NCI-H146 (cell line): ENCODE measurements around the gene MTA1.

Source experiments
- DNase-seq: peaks from one replicate; lab custom pipeline; 2025; lab: John Stamatoyannopoulos, UW

The MTA1 gene

DNA sequence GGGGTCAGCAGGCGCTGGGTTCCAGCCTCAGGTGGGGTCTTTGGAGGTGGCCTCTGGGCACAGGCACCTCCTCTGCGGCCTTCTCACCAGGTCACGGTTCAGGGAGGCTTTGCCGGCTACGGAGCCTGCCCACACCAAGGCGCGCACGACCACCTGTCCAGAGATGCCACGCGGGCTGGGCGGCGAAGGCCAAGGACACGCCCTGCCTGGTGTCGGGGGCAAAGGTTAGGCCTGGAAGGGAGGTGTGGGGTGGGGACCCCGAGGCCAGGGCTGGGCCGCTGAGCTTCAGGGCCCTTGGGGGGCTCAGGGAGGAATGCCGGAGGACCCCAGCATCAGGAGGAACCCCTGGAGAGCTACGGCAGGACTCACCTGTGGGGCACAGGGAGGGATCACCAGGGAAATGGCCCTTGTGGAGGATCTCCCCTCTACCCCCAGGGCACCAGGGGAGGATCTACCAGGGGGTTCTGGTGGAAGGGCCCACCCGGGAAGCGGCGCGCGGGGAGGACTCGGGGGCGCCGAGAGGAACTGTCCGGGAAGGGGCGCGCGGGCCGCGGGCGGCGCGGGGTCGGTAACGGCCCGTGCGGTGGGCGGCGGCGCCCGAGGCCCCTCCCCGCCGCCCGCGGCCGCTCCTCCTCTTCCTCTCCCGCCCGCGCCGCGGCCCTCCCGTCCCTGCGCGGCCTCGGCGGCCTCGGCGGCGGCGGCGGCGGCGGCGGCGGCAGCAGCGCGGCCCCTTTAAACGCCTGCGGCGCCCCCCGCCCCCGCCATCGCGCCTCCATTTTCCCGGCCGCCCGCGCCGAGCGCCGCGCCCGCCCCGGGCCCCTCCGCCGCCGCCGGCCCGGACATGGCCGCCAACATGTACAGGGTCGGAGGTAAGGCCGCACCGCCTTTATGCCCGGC lies at the start of gene MTA1:
MTA1 (plus strand) TSS at position 633 of the 897 bp plus-strand sequence; CDS start at position 842, 209 bp downstream.
- peak; percentile 77 for DNase-seq

DNA sequence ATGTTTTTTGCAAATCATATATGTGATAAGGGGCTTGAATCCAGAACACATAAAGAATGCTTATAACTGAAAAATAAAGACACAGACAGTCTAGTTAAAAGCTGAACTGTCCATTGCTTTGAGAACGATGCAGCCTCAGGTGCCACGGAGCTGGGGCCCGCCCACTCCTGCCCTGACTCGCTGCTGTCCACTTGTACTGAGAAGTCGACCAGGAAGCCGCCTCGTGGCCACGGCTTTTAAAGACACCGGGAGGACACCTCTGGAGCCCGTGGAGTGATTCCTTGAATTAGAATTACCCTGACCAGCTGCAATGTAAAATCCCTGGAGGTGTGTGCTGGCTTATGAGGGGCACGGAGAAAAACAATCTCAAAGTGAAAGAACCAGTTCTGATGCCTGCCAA lies 45.2 kb upstream of the MTA1 start:
- DNase-seq: no peak

DNA sequence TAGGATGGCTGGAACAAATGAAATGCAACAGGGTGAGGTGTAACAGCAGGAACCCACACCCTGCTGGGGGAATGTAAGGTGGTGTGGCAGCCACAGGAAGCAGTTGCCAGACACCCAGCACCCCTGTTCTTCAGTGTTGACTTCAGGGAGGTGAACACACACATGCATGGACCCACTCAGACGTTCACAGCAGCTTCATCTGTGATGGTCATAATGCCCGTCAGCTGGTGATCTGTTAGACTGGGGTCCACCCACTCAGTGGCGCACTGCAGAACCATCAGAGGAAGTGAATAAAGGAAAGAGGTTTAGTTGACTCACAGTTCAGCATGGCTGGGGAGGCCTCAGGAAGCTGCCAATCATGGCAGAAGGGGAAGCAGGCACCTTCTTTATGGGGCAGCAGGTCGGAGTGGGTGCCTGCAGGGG lies 44.0 kb upstream of the MTA1 start:
- peak; percentile 44 for DNase-seq

DNA sequence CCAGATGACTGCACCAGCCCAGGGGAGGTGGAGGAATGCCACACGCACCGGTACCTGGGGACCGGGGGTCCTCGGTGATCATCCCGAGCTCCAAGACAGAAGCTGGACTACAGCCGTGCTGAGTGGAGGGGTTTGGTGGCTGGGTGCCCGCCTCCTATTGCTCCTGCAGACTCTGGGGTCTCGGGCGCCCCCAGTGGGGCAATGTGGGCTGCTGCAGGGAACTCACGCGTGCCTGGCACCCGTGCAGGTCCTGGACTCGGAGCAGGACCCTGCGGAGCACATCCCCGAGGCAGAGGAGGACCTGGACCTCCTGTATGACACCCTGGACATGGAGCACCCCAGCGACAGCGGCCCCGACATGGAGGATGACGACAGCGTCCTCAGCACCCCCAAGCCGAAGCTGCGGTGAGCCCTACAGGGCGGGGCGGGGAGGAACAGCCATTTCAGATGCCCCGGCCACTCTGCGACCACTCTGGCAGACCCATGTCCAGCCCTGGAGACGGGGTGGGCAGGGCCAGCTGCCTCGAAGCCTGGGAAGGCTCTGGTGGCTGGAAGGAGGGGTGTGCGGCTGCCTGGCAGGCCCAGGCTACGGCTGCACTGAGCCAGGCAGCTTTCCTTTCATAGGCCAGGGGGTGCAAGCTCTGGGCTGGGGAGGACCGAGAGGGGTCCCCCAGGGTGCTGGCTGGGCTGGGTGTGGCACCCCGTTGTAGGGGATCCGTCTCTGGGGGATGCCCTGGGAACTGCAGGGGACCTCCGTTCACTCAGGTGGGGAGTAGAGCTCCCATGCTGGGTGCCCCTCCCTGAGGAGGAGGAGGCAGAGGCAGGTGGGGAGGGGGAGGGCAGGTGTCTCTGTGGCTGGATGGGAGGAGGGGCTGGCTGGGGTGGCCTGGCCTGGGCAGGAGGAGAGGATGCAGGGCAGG lies 42.8 kb upstream of the MTA1 start:
- DNase-seq: no peak

DNA sequence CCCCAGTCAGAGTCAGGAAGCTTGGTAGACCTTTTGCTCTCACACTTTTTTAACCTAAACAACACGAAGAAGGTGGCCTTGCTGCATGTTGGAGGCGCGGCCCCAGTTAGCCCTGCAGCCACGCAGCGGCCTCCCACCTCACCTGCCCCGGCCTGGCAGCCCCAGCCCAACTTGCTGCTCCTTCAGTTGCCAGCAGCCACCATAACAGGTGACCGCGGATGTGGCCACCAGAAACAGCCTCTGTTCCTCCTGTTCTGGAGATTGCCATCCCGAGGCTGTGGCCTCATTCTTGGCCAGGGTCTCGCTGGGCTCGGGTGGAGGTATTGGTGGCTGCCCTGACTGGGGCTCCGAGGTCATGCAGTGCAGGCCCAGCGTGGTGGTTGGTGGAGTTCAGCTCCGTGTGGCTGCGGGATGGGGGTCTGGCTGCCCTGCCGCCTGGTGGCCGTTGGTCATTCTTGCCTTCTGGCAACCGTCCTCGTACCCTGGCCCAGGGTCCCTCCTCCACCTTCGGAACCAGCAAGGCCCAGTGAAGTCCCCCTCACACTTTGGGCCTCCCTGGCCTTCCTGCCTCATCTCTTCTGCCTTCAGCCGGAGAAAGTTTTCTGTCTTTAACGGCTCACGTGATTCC lies 42.0 kb upstream of the MTA1 start:
- no peak for DNase-seq

DNA sequence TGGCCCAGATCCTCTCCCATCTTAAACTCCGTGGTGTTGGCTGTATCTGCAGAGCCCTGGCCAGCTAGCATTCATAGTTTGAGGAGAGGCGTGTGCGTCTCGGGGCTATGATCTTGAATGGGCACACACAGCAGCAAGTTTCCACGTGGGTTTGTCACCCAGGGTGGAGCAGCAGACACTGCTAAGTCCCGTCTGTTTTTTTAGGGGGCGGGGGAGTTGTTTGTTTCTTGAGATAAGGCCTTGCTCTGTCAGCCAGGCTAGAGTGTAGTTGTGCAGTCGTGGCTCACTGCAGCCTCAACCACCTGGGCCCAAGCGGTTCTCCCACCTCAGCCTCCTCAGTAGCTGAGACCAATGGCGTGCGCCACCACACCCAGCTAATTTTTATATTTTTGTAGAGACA lies 41.4 kb upstream of the MTA1 start:
- DNase-seq: no peak

DNA sequence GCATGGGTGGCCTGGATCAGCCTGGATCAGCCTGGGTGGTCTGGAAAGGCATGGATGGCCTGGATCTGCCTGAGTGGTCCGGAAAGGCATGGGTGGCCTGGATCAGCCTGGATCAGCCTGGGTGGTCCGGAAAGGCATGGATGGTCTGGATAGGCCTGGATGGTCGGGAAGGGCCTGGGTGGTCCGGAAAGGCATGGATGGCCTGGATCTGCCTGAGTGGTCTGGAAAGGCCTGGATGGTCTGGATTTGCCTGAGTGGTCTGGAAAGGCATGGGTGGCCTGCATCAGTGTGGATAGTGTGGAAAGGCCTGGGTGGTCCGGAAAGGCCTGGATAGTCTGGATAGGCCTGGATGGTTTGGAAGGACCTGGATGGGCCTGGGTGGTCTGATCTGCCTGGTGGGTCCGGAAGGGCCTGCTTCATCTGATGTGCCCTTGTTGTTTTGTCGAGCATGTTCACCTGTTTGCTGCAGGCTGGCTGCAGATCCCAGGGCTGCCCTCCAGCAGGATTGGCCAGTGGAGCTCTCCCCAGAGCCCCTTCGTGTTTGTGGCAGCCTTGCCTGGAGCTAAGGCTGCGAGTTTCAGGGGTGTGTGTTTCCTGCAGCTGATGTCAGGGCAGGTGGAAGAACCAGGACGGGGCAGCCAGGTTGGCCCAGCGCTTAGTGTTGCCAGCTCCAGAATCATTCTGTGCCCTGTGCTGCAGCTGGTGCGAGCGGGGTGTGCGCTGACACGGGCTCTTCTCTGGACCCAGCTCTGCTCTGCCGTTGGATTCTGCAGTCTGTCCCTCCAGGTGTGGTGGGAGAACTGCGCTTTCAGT lies 40.5 kb upstream of the MTA1 start:
- no peak for DNase-seq

DNA sequence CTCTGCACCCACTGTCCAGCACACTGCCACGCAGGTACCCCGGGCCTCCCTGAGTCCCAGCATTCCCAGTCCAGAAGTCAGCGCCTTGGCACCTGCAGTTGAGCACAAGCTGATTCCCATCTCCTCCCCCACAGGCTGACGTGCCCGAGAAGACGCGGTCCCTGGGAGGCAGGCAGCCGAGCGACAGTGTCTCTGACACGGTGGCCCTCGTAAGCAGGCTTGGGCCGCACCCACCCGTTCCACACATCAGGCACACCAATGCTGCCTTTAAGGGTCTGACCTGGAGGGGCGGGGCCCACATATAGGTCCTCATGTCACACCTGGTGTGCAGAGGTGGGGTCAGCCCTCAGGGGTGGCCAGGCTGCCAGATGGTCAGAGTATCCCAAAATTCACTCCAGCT lies 39.7 kb upstream of the MTA1 start:
- no peak for DNase-seq

DNA sequence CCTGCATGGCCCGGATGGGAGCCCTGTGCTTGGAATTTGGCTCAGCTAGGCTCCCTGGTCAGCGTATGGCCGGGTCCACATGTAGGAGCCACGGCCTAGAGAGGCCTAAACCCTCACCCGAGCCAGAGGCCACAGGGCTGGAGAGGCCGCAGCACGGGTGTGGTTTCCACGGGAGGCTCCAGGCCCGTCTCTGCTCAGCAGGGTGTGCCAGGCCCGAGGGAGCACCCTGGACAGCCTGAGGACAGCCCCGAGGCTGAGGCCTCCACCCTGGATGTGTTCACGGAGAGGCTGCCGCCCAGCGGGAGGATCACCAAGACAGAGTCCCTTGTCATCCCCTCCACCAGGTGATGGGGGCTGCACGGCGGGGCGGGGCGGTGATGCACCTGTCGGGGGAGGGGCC lies 38.9 kb upstream of the MTA1 start:
- DNase-seq: no peak

DNA sequence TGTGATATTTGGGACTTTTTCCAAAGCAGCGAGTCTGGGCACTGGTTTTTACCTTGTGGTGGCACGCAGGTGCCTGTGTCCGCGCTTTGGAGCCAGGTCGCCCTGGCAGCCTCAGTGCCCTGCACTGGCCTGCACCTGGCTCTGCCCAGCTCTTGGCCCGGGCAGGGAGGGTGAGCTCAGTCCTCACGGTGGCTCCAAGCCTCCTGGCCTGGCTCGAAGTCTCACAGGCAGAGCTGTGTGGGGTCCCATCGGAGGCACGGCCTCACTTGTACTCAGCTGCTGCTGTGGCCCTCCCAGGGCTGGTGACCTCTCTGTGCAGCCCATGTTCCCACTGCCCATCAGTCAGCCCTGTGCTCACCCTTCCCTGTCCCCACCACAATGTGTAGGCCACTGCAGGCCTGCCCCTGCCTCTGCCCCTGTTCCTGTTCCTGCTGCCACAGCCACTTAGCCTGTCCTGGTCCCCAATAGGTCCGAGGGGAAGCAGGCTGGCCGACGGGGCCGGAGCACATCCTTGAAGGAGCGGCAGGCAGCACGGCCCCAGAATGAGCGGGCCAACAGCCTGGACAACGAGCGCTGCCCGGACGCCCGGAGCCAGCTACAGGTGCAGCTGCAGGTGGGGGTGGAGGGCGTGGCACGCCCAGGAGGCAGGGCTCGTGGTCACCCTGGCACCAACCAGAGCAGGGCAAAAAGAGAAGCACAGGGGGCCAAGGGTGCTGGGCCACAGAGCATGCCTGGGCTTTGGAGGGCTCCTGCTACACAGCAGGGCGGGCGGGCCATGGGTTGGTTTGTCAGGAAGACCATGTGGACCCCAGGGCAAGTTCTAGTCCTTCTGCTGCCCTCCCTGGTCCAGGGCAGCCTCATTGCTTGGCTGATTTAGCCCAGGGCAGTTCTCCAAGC lies 37.9 kb upstream of the MTA1 start:
- DNase-seq: no peak

DNA sequence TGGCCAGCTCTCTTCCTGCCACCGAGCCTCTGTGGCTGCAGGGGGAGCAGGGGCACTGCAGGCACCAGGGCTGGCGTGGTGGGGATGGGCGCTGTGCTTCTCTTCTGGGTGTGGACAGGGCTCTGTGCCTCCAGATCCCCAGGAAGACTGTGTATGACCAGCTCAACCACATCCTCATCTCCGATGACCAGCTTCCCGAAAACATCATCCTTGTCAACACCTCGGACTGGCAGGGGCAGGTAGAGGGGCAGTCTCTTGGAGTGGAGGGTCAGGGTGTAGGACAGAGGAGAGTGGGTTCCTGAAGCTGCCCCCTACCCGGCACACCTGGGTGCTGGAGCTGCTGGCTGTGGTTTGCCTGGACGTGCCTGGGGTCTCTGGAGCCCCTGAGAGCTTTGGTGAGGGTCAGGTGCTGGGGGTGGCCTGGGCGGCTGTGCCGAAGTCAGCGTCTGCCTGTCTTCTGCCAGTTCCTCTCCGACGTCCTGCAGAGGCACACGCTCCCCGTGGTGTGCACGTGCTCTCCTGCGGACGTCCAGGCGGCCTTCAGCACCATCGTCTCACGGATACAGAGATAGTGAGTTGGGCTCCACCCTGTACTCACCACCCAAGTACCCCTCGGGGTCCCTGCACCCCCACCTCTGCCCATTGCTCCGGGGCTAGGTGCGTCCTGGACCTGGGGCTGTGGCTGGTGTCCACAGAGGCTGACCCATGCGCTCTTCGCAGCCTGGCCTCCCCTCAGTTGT lies 37.1 kb upstream of the MTA1 start:
- DNase-seq: no peak

DNA sequence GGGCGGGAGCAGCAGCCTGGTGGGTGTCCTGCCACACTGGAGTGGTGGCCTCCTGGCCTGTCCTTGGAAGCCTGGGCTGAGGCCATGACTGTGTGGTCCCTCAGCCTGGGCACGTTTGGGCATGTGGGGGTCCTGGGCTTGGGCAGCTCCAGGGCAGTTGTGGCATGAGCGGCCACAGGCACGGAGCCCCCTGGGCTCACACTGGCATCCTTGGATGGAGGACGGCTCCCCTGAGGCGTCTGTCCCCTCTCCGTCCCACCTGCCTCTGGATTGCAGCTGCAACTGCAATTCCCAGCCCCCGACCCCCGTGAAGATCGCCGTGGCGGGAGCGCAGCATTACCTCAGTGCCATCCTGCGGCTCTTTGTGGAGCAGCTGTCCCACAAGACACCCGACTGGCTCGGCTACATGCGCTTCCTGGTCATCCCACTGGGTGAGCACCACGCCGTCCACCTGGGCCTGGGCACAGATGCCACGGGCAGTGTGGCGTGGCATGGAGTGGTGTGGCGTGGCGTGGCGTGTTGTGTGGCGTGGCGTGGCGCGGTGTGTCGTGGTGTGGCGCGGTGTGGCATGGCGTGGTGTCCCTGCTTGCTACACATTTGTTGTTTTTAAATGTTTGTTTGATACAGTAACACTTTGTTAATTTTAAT lies 36.4 kb upstream of the MTA1 start:
- no peak for DNase-seq

DNA sequence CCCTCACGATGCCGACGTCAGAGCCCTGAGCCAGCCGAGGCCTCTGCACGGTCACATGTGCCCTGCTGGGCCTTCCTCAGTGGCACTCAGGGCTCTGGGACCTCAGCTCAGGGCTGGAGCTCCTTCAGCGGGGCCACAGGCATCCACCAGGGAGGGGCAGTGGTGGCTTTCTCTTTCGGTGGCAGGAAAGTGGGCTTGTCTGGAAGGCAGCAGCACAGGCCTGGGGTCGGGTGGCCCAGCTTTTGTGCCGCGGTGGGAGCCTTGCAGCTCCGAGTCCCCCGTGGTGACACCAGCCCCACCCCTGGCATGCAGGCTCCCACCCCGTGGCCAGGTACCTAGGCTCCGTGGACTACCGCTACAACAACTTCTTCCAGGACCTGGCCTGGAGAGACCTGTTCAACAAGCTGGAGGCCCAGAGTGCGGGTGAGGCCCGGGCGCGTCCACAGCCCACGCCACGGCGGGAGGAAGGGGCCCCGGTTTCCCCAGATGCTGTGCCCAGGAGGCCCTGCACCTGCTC lies 35.5 kb upstream of the MTA1 start:
- no peak for DNase-seq

DNA sequence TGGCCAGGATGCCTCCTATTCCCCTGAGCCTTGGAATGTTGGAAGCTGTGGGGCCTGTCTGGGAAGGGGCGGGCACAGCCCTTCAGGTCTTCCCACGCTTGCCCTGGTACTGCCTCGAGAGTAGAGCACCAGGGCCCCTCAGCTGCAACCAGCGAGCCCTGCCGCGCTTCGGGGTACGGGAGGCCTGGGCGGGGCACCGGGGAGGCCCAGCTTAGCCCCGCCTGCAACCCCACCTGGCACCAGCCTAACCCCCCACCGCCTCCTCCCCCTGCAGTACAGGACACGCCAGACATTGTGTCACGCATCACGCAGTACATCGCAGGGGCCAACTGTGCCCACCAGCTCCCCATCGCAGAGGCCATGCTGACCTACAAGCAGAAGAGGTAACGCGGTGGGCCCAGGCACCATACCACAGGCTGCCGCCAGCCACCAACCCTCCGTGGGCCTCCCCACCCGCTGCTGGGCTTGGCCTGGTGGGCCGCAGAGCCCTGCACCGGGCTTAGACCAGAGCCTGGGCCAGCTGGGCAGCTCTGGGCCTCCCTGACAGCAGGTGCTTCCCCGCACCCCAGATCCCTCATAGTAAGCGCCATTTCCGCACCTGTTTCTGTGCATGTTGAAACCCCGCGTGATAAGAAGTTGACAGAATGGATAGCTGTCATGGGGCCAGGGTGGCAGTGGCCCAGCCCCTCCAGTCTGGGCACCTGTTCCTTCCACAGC lies 34.9 kb upstream of the MTA1 start:
- DNase-seq: no peak

DNA sequence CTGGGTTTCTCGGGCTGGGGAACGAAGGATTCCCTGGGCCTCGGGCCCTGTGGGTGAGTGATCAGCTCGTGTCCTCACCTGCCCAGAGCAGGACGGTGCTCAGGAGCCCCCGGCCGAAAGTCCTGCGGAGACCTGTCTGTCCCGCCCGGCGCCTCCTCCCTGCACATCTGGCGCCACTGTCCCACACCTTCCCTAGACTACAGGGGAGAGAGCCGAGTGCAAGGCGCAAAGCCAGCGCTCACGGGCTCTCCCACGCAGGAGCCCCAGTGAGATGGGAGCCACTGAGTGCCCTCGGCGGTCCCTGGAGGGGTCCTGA lies 34.3 kb upstream of the MTA1 start:
- DNase-seq: no peak

DNA sequence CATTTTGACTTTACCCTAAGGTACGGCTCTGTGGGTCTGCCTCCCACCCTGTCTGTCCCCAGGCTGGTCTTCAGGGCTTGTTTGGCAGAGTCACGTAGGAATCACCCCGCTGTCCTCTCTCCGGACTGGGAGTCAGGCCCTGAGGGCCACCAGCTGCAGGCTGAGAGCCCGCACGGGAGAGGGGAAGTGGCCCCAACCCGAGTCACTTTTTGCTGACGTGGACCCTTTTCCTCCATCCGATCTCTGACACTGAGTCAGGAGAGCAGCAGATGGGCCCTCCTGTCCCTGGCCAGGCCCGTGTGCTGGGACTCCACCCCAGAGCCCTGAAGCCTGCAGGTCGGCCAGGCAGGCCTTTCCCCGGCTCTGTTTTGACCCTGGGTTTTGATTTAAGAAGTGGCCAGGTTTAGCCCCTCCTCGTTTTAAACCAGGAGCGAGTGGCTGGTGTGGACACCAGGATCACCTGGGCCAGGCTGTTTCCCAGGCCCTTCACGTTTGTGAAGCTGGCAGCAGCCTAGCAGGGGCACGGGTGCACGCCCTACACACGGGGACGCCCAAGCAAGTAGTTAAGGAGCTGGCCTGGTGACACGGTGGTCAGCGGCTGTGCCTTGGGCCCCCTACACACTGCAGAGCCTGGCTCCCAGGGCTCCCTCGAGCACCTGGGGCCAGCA lies 33.8 kb upstream of the MTA1 start:
- no peak for DNase-seq

DNA sequence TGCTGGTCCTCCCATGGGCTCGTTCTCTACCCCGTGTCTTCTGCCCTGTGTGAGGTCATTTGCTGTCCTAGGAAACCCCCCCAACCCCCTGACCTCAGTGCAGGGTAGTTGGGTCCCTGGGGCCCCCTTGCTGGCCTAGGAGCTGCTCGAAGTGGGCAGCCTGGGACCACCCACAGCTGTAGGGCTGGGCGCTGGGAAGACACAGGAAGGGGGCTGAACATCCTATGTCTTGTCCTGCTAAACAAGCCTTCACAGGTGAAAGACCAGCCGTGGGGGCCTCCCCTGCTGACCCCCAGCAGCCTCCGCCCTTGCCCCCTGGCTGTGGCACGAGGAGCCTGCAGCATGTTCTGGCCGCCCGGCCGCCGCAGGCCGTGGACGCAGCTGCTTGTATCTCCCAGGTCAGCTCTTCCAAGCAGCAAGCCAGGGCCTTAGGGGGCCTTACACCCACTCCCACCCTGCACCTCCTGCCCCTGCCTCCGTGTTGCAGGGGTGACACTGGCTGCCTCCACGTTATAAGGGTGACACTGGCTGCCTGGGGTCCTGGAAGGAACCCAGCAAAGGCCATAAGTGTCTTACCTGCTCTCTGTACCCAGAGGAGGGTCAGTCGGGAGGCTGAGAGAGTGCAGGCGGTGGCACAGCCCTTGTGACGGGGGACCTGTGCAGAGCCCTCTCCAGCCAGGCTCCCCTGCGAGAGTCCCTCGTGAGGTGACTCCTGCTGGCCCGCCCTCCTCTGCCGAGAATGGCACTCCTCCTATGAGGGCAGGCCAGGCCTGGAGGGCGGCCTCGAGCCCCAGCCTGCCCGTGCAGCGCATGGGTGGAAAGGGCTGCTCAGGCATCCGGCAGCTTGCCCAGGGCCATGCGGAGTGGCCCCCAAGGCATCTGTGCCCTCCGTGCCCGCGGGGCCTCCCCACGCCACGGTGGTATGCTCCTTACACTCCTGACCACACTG lies 32.8 kb upstream of the MTA1 start:
- no peak for DNase-seq
